ENCODE measurements around the gene LITAFD. TPM values are rescaled to one million over a fixed set of nuclear protein-coding genes. Genes with fewer than 3 reads are reported as not detected.

Gene LITAFD
- polyA plus RNA-seq, 3 donors = not detected

GRCh38 chr16:8904018-8904430 is 21.9 kb downstream of the LITAFD start:
- H3K4me3 Mint-ChIP-seq = no peak overlapping the region
- Histone ChIP-seq H3K9me3 (replicated peaks in 1 of 2; ENCODE audit: control insufficient read depth in 1 of 2, insufficient read depth in 1 of 2, low read length in 2 of 2) (no peaks in the 10 kb centered on the region), H2AFZ (ENCODE audit: insufficient read depth, low read depth, low read length, poor library complexity, severe bottlenecking) (no peak overlapping the region), H4K20me1 (ENCODE audit: insufficient read depth, low read length) (peaks cover 68% of the 10 kb centered on the region), H3K79me2 (ENCODE audit: insufficient read depth, low read length) (peaks cover 15% of the 10 kb centered on the region), H3K4me3 (replicated peaks in 1 of 3; ENCODE audit: low read depth in 2 of 3, low read length in 3 of 3) (no peak overlapping the region), H3K27me3 (ENCODE audit: control insufficient read depth in 2 of 2, insufficient read depth in 2 of 2, low read length in 2 of 2) (no peaks in the 10 kb centered on the region), H3K27ac (ENCODE audit: low read depth in 1 of 2, low read length in 2 of 2) (no peak overlapping the region), H3K9ac (ENCODE audit: insufficient read depth, low read length, poor library complexity, severe bottlenecking) (no peak overlapping the region), H3K4me2 (replicated peaks; ENCODE audit: extremely low read depth, low read length, poor library complexity, severe bottlenecking) (no peak overlapping the region), H3K4me1 (ENCODE audit: control insufficient read depth in 1 of 2, insufficient read depth in 2 of 2, low read length in 2 of 2) (peaks cover 18 to 19% of the 10 kb centered on the region in 2 donors), H3K36me3 (replicated peaks in 1 of 2; ENCODE audit: control insufficient read depth in 1 of 2, insufficient read depth in 2 of 2, low read length in 2 of 2) (peaks cover 96 to 99% of the 10 kb centered on the region in 2 donors)
- WGBS (ENCODE audit: insufficient coverage) = 97% methylated on average over 8 of the region's 8 CpGs
- no peaks in the 10 kb centered on the region for H3K27me3 Mint-ChIP-seq (ENCODE audit: low read depth in 3 of 3)
- DNase-seq = no peak
- H3K4me1 Mint-ChIP-seq = peaks cover 19% of the 10 kb centered on the region
- H3K27ac Mint-ChIP-seq = no peak overlapping the region
- H3K36me3 Mint-ChIP-seq = peaks cover 89 to 95% of the 10 kb centered on the region in 2 donors
- TF ChIP-seq CTCF (IDR thresholded peaks at IDR 0.05) = no peak
- intact Hi-C loops (cut with micrococcal nuclease) = loop anchor here (10.0 kb wide), 2 partner anchors 51 to 231 kb away; no protein-coding TSS in a partner anchor
- H3K9me3 Mint-ChIP-seq = no peaks in the 10 kb centered on the region

GRCh38 chr16:8905168-8905762 is 23.1 kb downstream of the LITAFD start:
- Histone ChIP-seq H2AFZ (ENCODE audit: insufficient read depth, low read depth, low read length, poor library complexity, severe bottlenecking) (no peak overlapping the region), H3K4me3 (replicated peaks in 1 of 3; ENCODE audit: low read depth in 2 of 3, low read length in 3 of 3) (no peak overlapping the region), H3K4me1 (ENCODE audit: control insufficient read depth in 1 of 2, insufficient read depth in 2 of 2, low read length in 2 of 2) (peaks cover 22 to 25% of the 10 kb centered on the region in 2 donors), H3K4me2 (replicated peaks; ENCODE audit: extremely low read depth, low read length, poor library complexity, severe bottlenecking) (no peak overlapping the region), H3K36me3 (replicated peaks in 1 of 2; ENCODE audit: control insufficient read depth in 1 of 2, insufficient read depth in 2 of 2, low read length in 2 of 2) (peaks cover 93 to 99% of the 10 kb centered on the region in 2 donors), H3K9me3 (replicated peaks in 1 of 2; ENCODE audit: control insufficient read depth in 1 of 2, insufficient read depth in 1 of 2, low read length in 2 of 2) (no peaks in the 10 kb centered on the region), H3K9ac (ENCODE audit: insufficient read depth, low read length, poor library complexity, severe bottlenecking) (no peak overlapping the region), H4K20me1 (ENCODE audit: insufficient read depth, low read length) (peaks cover 69% of the 10 kb centered on the region), H3K79me2 (ENCODE audit: insufficient read depth, low read length) (peaks cover 18% of the 10 kb centered on the region), H3K27ac (ENCODE audit: low read depth in 1 of 2, low read length in 2 of 2) (no peak overlapping the region), H3K27me3 (ENCODE audit: control insufficient read depth in 2 of 2, insufficient read depth in 2 of 2, low read length in 2 of 2) (no peaks in the 10 kb centered on the region)
- peaks cover 87 to 95% of the 10 kb centered on the region in 2 donors for H3K36me3 Mint-ChIP-seq
- H3K4me3 Mint-ChIP-seq = no peak overlapping the region
- DNase-seq = no peak
- H3K27me3 Mint-ChIP-seq (ENCODE audit: low read depth in 3 of 3) = no peaks in the 10 kb centered on the region
- intact Hi-C loops (cut with micrococcal nuclease) = loop anchor here (10.0 kb wide), 2 partner anchors 50 to 230 kb away; no protein-coding TSS in a partner anchor
- 76% methylated on average over 6 of the region's 13 CpGs for WGBS (ENCODE audit: insufficient coverage)
- no peaks in the 10 kb centered on the region for H3K9me3 Mint-ChIP-seq
- H3K27ac Mint-ChIP-seq = peak overlapping the region in 1 of 7 donors; percentile 21
- H3K4me1 Mint-ChIP-seq = peaks cover 23% of the 10 kb centered on the region
- peak; percentile 28 for TF ChIP-seq CTCF (IDR thresholded peaks at IDR 0.05)
